HCT116 (cell line): ENCODE results near the gene MAPK10. TPM values are rescaled to one million over a fixed set of nuclear protein-coding genes. Genes with fewer than 3 reads are reported as not detected.

Experiments
- ATAC-seq: fragments of 200-7000 bp; cut with Tn5 transposase; 2 replicates; pipeline ENCODE4 v1.9.1; 2020; ENCODE audit warnings: mild to moderate bottlenecking, moderate library complexity
- BruUV-seq: library from RNA; stranded (reverse); fragments of 400-500 nt; replicated peaks from 2 replicates; lab custom pipeline; 2021; lab: Mats Ljungman, UMichigan
- CTCF ChIA-PET: fragments of 300-600 bp; sonication (Branson Sonifier 250); formaldehyde crosslinking; loops from one replicate; lab custom pipeline; 2021; ENCODE audit warnings: antibody characterized with exemption; lab: Charles Lee
- POLR2A ChIA-PET: fragments of 300-600, 350-600 bp; sonication (Branson Sonifier 250); formaldehyde crosslinking; loops from one replicate; lab custom pipeline; 2021; ENCODE audit warnings: antibody characterized with exemption; lab: Charles Lee
- RAD21 ChIA-PET, 2 experiments: fragments of 300-600 bp; sonication (Branson Sonifier 250); formaldehyde crosslinking; loops; one replicate each; lab custom pipeline; 2023; ENCODE audit warnings: low total read pairs in 2 of 2; ENCODE audit not compliant: uncharacterized antibody in 2 of 2, unreplicated experiment in 2 of 2, low non-redundant PET in 1 of 2; lab: Charles Lee
- DNase-seq: peaks from one replicate; pipeline ENCODE4 v3.0.0-alpha.2; 2010; ENCODE audit warnings: low read depth, low spot score
- H2AFZ ChIP-seq: fragments of 200-600 bp; shearing (Covaris generic), sonication (generic); 2 replicates; pipeline ENCODE4 v1.6.1; 2017; ENCODE audit warnings: low read depth, mixed run types, mixed read lengths, antibody characterized with exemption, low read length; ENCODE audit not compliant: poor library complexity, severe bottlenecking
- H3K27ac ChIP-seq: 2 replicates; pipeline ENCODE4 v1.5.1; 2012; ENCODE audit warnings: low read depth, low read length
- H3K27me3 ChIP-seq: fragments of 200-600 bp; sonication (generic); 2 replicates; pipeline ENCODE4 v1.6.1; 2016; ENCODE audit warnings: mixed run types, low read length, mixed read lengths; ENCODE audit not compliant: insufficient read depth
- H3K36me3 ChIP-seq, 2 experiments: fragments of 200-500 bp in 1 of 2; fragments of 200-600 bp in 1 of 2; sonication (Bioruptor generic) in 1 of 2; sonication (generic) in 1 of 2; 2 replicates each; pipeline versions ENCODE4 v1.5.1 to v1.6.1; 2014 to 2016; ENCODE audit warnings: low read length in 2 of 2, inconsistent platforms in 1 of 2, mixed read lengths in 1 of 2, mixed run types in 1 of 2; ENCODE audit not compliant: insufficient read depth in 2 of 2, control insufficient read depth in 1 of 2
- H3K4me1 ChIP-seq, 2 experiments: fragments of 200-600 bp in 1 of 2; sonication (generic) in 1 of 2; 2 replicates each; pipeline versions ENCODE4 v1.5.1 to v1.6.1; 2012 to 2017; ENCODE audit warnings: low read length in 2 of 2, inconsistent platforms in 1 of 2, mild to moderate bottlenecking in 1 of 2, mixed read lengths in 1 of 2, mixed run types in 1 of 2, moderate library complexity in 1 of 2; ENCODE audit not compliant: insufficient read depth in 2 of 2, control insufficient read depth in 1 of 2
- H3K4me2 ChIP-seq: fragments of 200-600 bp; sonication (generic); 2 replicates; pipeline ENCODE4 v1.6.1; 2017; ENCODE audit warnings: mixed run types, low read length, mixed read lengths
- H3K4me3 ChIP-seq, 2 experiments: fragments of 200-600 bp in 1 of 2; sonication (generic) in 1 of 2; replicated peaks in 1 of 2; 2 replicates each; pipeline ENCODE4 v1.5.1; 2011 to 2016; ENCODE audit warnings: low read length in 2 of 2, control low read depth in 1 of 2, low read depth in 1 of 2, mild to moderate bottlenecking in 1 of 2, mixed read lengths in 1 of 2, mixed run types in 1 of 2
- H3K79me2 ChIP-seq: fragments of 200-600 bp; sonication (generic); 2 replicates; pipeline ENCODE4 v1.6.1; 2017; ENCODE audit warnings: mild to moderate bottlenecking, mixed run types, low read length, moderate library complexity, mixed read lengths; ENCODE audit not compliant: insufficient read depth
- H3K9ac ChIP-seq: fragments of 200-600 bp; sonication (generic); 2 replicates; pipeline ENCODE4 v1.6.1; 2016; ENCODE audit warnings: low read length, mixed read lengths
- H3K9me2 ChIP-seq: fragments of 200-600 bp; sonication (generic), shearing (Covaris generic); 2 replicates; pipeline ENCODE4 v1.6.1; 2017; ENCODE audit warnings: mixed run types, mild to moderate bottlenecking, moderate library complexity; ENCODE audit not compliant: insufficient read depth
- H3K9me3 ChIP-seq, 2 experiments: fragments of 200-500 bp in 1 of 2; fragments of 200-600 bp in 1 of 2; sonication (Bioruptor generic) in 1 of 2; sonication (generic) in 1 of 2; 2 replicates each; pipeline ENCODE4 v1.6.1; 2014 to 2017; ENCODE audit warnings: low read length in 2 of 2, mixed read lengths in 2 of 2, inconsistent platforms in 1 of 2, low read depth in 1 of 2, mild to moderate bottlenecking in 1 of 2, mixed run types in 1 of 2, moderate library complexity in 1 of 2; ENCODE audit not compliant: control insufficient read depth in 1 of 2, insufficient read depth in 1 of 2
- H4K20me1 ChIP-seq: fragments of 200-600 bp; sonication (generic), shearing (Covaris generic); 2 replicates; pipeline ENCODE4 v1.6.1; 2017; ENCODE audit warnings: mixed run types, mild to moderate bottlenecking, moderate library complexity; ENCODE audit not compliant: insufficient read depth
- CEBPB ChIP-seq: IDR thresholded peaks from 2 replicates; pipeline ENCODE4 v1.6.1; 2012; ENCODE audit warnings: low read depth
- EGR1 ChIP-seq: IDR thresholded peaks from 2 replicates; pipeline ENCODE4 v1.6.1; 2012; ENCODE audit warnings: low read depth
- ELF1 ChIP-seq: IDR thresholded peaks from 2 replicates; pipeline ENCODE4 v1.6.1; 2012; ENCODE audit warnings: low read depth, borderline replicate concordance
- EZH2 ChIP-seq: fragments of 200-600 bp; sonication (generic); IDR thresholded peaks from 2 replicates; pipeline ENCODE4 v1.6.1; 2017; ENCODE audit warnings: antibody characterized with exemption, mixed run types
- JUND ChIP-seq: IDR thresholded peaks from 2 replicates; pipeline ENCODE4 v1.6.1; 2012
- POLR2A ChIP-seq: IDR thresholded peaks from 2 replicates; pipeline ENCODE4 v1.7.0; 2011; ENCODE audit warnings: borderline replicate concordance; ENCODE audit not compliant: insufficient read depth, insufficient read length; ENCODE audit errors: extremely low read depth
- POLR2AphosphoS5 ChIP-seq: IDR thresholded peaks from 2 replicates; pipeline ENCODE4 v1.6.1; 2011; ENCODE audit warnings: mild to moderate bottlenecking, low read depth, low read length, moderate library complexity
- RAD21 ChIP-seq: IDR thresholded peaks from 2 replicates; pipeline ENCODE4 v1.6.1; 2012; ENCODE audit warnings: low read depth, mild to moderate bottlenecking
- SIN3A ChIP-seq: IDR thresholded peaks from 2 replicates; pipeline ENCODE4 v1.6.1; 2012; ENCODE audit warnings: low read depth
- SRF ChIP-seq: IDR thresholded peaks from 2 replicates; pipeline ENCODE4 v1.6.1; 2012; ENCODE audit warnings: low read depth
- YY1 ChIP-seq: IDR thresholded peaks from 2 replicates; pipeline ENCODE4 v1.6.1; 2011; ENCODE audit warnings: low read length, low read depth, moderate library complexity, mild to moderate bottlenecking; ENCODE audit not compliant: insufficient replicate concordance; ENCODE audit errors: extremely low read depth
- ZFX ChIP-seq: fragments of 450-650 bp; IDR thresholded peaks from 2 replicates; pipeline ENCODE4 v1.6.1; 2017
- ZNF274 ChIP-seq: fragments of 200-500 bp; sonication (Bioruptor generic); IDR thresholded peaks from 2 replicates; pipeline ENCODE4 v1.6.1; 2014; ENCODE audit warnings: mild to moderate bottlenecking, low read depth, low read length, inconsistent platforms
- intact Hi-C: fragments of 100-400 bp; cut with micrococcal nuclease; formaldehyde crosslinking; loops from 2 replicates; pipeline ENCODE4 v1.10.0; 2022
- total RNA-seq: library from RNA; stranded (reverse); gene quantifications from one replicate; pipeline ENCODE4 v1.2.1, GENCODE V29; 2021; ENCODE audit not compliant: unreplicated experiment
- TF ChIP-seq, protein P1 (sequence below): IDR thresholded peaks from 2 replicates; pipeline ENCODE4 v1.6.1; 2012
- TF ChIP-seq, protein P2 (sequence below): IDR thresholded peaks from 2 replicates; pipeline ENCODE4 v1.6.1; 2012

Gene MAPK10
- total RNA-seq, 1 experiment from 2014 or later, result 0.52 TPM

DNA sequence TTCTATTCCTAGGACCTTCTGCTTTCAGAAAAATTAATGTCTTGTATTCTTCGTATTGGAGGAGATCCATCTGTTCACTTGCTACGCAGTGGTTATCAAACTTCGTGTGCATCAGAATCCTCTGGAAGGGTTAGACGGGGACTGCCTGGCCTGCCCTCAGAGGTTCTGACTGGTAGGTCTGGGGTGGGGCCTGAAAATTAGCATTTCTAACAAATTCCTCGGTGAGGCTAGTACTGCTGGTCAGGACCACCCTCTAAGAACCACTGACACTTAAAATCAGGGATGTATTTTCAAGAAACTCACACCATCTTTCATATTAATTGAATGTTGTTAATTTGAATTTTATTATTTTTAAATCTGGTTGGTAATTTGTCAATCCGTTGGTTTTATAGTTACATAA is 63.0 kb downstream of the MAPK10 start:
- H3K9me3 ChIP-seq, result no peaks in the 10 kb centered on the region
- ChIA-PET POLR2A (no interaction called here), CTCF (no interaction called here), RAD21 (no interaction called here)
- no peak overlapping the region for H2AFZ ChIP-seq
- TF ChIP-seq, protein P1, sequence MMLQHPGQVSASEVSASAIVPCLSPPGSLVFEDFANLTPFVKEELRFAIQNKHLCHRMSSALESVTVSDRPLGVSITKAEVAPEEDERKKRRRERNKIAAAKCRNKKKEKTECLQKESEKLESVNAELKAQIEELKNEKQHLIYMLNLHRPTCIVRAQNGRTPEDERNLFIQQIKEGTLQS, result no peak
- no peak for TF ChIP-seq EZH2
- TF ChIP-seq CEBPB, result no peak
- TF ChIP-seq POLR2AphosphoS5, result no peak
- TF ChIP-seq JUND, result no peak
- no peak for TF ChIP-seq ZFX
- no peak for TF ChIP-seq SRF
- no peak for TF ChIP-seq POLR2A
- TF ChIP-seq, protein P2, sequence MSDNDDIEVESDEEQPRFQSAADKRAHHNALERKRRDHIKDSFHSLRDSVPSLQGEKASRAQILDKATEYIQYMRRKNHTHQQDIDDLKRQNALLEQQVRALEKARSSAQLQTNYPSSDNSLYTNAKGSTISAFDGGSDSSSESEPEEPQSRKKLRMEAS, result no peak
- H3K27me3 ChIP-seq, result no peaks in the 10 kb centered on the region
- H3K4me2 ChIP-seq, result no peak overlapping the region
- BruUV-seq, result no TSS peak
- intact Hi-C loops, result no loop called here
- H3K27ac ChIP-seq, result no peak overlapping the region
- no peak for ATAC-seq
- no peak overlapping the region for H3K9ac ChIP-seq
- no peaks in the 10 kb centered on the region for H3K79me2 ChIP-seq
- no peaks in the 10 kb centered on the region for H3K36me3 ChIP-seq
- no peak for DNase-seq
- H4K20me1 ChIP-seq, result no peaks in the 10 kb centered on the region
- H3K4me1 ChIP-seq, result no peaks in the 10 kb centered on the region
- no peaks in the 10 kb centered on the region for H3K9me2 ChIP-seq
- no peak overlapping the region for H3K4me3 ChIP-seq

DNA sequence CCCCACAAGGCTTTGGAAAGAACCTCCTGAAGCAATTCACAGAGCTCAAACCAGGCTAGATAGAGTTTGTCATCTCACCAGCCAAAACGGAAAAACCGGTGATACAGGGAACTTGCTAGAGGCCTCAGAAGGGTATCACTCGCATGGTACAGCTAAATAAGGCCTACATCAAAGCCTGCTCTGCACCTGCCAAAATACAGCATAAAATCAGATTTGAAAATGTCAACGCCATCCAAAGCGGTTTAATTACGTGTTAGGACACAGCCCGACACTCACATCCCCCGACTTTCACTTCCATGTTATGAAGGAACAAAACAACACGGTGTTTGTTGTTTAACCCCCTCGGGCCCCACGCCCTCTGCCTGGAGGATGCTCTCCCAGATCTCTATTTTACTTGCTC is 65.0 kb downstream of the MAPK10 start:
- H3K9me2 ChIP-seq, result no peaks in the 10 kb centered on the region
- intact Hi-C loops, result no loop called here
- POLR2A ChIA-PET, result no interaction called here
- H2AFZ ChIP-seq, result no peak overlapping the region
- H3K79me2 ChIP-seq, result no peaks in the 10 kb centered on the region
- DNase-seq, result no peak
- no peak overlapping the region for H3K4me3 ChIP-seq
- H3K9me3 ChIP-seq, result no peaks in the 10 kb centered on the region
- no peak for TF ChIP-seq ELF1
- TF ChIP-seq EGR1, result no peak
- no peak for TF ChIP-seq CEBPB
- TF ChIP-seq, protein P2, result no peak
- TF ChIP-seq, protein P1, result no peak
- no peak for TF ChIP-seq EZH2
- TF ChIP-seq ZFX, result no peak
- TF ChIP-seq ZNF274, result no peak
- no peak for TF ChIP-seq SIN3A
- no peak for TF ChIP-seq YY1
- TF ChIP-seq JUND, result no peak
- no peak for TF ChIP-seq RAD21
- no peak overlapping the region for H3K4me2 ChIP-seq
- RAD21 ChIA-PET, result no interaction called here
- ATAC-seq, result no peak
- BruUV-seq, result no TSS peak
- no peak overlapping the region for H3K27ac ChIP-seq
- CTCF ChIA-PET, result no interaction called here
- H3K36me3 ChIP-seq, result no peaks in the 10 kb centered on the region
- no peaks in the 10 kb centered on the region for H3K4me1 ChIP-seq
- no peaks in the 10 kb centered on the region for H4K20me1 ChIP-seq
- H3K27me3 ChIP-seq, result no peaks in the 10 kb centered on the region
- no peak overlapping the region for H3K9ac ChIP-seq
